ENCODE data around the gene FBXL5.

Gene FBXL5

GRCh38 chr4:15675356-15675755 is 20.2 kb upstream of the FBXL5 start:
- DNase-seq = no peak

- no peak for DNase-seq
These were observed 19.8 kb upstream of the FBXL5 start for GRCh38 chr4:15674926-15675325.

GRCh38 chr4:15674046-15674445 is 18.9 kb upstream of the FBXL5 start:
- DNase-seq = no peak

GRCh38 chr4:15673337-15673736 is 18.2 kb upstream of the FBXL5 start:
- no peak for DNase-seq

- no peak for DNase-seq
These were observed 16.9 kb upstream of the FBXL5 start for GRCh38 chr4:15672101-15672500.

- DNase-seq = no peak
These were observed 15.4 kb upstream of the FBXL5 start for GRCh38 chr4:15670576-15670975.

GRCh38 chr4:15668566-15669435 is 13.6 kb upstream of the FBXL5 start:
- no peak for DNase-seq

- DNase-seq = no peak
These were observed 11.8 kb upstream of the FBXL5 start for GRCh38 chr4:15667006-15667405.

- DNase-seq = no peak
These were observed 10.7 kb upstream of the FBXL5 start for GRCh38 chr4:15665753-15666365.

- no peak for DNase-seq
These were observed 4.8 kb upstream of the FBXL5 start for GRCh38 chr4:15659768-15660570.

- no peak for DNase-seq
These were observed 3.6 kb upstream of the FBXL5 start for GRCh38 chr4:15658781-15659180.

GRCh38 chr4:15658136-15658770 is 3.1 kb upstream of the FBXL5 start:
- DNase-seq = no peak

GRCh38 chr4:15657366-15657765 is 2.2 kb upstream of the FBXL5 start:
- no peak for DNase-seq

GRCh38 chr4:15656038-15656470 is 897 bp upstream of the FBXL5 start:
- DNase-seq = no peak

- DNase-seq = no peak
These were observed 449 bp downstream of the FBXL5 start for GRCh38 chr4:15654593-15655222.

- DNase-seq = no peak
These were observed 1.1 kb downstream of the FBXL5 start for GRCh38 chr4:15653864-15654592.

- no peak for DNase-seq
These were observed 1.7 kb downstream of the FBXL5 start for GRCh38 chr4:15653420-15653819.

GRCh38 chr4:15652841-15653240 is 2.3 kb downstream of the FBXL5 start:
- DNase-seq = no peak

GRCh38 chr4:15652191-15652590 is 3.0 kb downstream of the FBXL5 start:
- no peak for DNase-seq

- DNase-seq = no peak
These were observed 3.5 kb downstream of the FBXL5 start for GRCh38 chr4:15651676-15652075.

- DNase-seq = peak; percentile 29
These were observed 5.1 kb downstream of the FBXL5 start for GRCh38 chr4:15649914-15650545.

All from activated T-cell treated with anti-CD3 and anti-CD28 coated beads, Interleukin-2, amount 50 U/mL, for 1 hour (primary cell).